SHP77 treated with DMSO at 0.1 percent for 48 hours (cell line): ENCODE results near the gene MTG2.

Experiments
- DNase-seq: peaks from one replicate; lab custom pipeline; 2025; lab: John Stamatoyannopoulos, UW

MTG2 gene

DNA sequence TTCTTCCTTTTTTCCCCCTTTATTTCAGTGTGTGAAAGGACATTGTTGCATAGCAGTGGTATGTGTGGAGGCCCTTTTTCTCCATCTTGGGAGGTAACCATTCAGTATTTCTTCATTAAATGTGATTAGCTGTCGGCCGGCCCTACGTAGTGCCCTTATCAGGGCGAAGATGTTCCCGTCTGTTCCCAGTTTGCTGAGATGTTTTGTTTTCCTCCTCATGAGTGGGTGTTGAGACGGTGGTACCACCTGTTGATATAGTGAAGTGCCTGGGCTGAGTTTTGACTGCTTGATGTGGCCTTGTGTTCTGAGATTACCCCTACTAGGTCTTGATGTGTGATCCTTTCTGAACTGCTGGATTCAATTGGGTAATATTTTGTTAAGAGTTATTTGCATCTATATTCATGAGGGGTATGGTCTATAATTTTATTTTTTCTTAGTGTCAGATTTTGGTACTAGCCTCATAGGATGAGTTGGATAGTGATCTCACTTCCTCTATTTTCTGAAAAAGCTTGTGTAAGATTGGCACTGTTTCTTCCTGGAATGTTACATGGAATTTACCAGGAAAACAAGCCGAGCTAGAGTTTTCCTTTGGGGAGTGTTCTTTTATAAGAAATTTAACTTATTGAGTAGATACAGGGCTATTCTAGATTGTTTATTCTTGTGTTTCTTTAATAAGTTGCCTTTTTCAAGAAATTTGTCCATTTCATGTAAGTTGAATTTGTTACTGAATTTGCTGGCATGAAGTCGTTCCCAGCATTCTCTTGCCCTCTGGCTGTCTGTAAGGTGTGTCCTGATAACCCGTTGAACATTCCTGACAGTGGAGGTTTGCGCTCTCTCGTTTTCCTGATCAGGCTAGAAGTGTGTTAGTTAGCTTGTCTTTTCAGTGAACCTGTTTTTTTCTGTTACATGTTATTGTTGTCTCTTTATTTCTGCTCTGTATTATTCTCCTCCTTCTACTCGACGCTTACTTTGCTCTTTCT lies 4.3 kb downstream of the MTG2 start:
- no peak for DNase-seq

DNA sequence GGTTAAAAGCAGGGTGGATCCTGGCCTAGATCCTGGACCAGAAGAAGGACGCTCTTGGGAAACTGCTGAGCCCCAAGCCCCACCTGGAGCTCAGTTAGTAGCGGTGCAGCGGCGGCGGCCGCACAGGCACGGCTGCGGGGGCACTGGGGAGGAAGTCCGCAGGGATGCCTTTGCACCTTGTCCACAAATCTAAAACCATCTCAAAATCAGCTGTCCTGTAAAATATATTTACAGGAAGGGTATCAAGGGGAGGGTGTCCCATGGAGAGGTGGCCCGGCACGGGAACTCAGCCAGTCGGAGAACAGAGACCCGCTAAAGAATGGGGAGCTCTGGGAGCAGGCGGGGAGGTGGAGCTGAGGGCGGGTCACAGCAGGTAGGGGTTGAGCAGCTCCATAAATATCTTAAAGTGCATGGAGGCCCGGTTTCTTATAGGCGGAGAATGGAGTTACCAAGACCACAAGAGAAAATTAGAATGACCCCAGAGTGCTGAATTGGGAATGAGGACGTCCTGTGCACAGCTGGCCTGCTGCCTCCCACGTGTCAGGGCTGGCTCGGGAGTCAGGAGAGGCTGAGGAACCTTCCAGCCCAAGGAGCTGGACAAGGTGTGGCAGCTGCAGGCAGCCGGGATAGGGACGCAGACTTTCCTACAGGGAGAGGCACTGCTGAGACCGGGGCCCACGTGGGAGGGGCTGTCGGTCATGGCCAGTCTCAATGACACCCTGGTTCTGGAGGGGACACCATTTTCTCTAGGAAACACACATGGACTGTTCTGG lies 8.0 kb downstream of the MTG2 start:
- no peak for DNase-seq

DNA sequence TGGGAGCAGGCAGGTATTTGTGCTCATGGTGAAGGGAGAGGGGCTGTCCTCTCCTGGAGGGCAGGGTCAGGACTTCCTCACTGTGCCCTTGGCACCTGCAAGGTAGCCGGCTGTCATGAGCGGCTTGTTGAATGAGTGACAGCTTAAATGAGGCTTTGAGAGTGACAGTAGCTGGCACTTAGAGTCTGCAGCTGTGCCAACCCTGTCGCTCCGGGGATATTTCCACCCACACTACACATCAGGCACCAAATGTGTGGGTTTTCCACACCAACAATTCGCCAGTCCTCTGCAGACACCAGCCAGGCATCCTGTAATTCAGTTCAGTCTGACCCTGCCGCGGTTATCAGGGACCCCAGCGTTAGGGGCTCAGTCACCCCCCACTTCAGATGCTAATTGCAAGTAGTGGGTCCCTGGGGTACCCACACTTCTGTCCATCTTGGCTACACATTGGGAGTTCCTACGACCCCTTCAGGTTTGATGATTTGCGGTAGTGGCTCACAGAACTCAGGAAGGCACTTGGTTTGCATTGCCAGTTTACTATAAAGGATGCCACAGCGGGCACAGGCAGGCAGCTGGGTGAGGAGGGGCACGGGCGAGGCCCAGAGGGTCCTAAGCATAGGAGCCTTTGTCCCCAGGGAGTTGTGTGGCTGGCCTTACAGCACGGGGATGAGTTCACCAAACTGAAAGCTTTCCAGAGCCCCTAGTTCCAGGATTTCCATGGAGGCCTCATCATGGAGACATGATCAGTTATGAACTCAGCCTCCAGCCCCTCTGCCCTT lies 9.1 kb downstream of the MTG2 start:
- DNase-seq: no peak

DNA sequence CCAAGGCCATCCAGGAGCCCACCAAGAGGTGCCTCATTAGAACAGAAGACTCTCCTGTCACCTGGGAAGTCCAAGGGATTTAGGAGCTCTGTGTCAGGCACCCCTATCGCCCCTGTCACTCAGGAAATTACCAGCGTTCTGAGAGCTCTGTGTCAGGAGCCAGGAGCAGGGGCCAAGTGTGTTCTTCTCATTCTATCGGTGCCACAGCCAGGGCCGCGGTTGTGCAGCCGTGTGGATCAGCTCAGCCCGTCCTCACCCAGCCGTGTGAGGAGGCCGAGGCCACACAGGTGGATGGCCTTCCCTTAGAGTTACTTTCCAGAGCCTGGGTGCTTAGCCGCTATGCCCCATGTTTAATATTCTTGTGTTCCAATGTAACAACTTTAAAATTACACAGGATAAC lies 9.8 kb downstream of the MTG2 start:
- no peak for DNase-seq

DNA sequence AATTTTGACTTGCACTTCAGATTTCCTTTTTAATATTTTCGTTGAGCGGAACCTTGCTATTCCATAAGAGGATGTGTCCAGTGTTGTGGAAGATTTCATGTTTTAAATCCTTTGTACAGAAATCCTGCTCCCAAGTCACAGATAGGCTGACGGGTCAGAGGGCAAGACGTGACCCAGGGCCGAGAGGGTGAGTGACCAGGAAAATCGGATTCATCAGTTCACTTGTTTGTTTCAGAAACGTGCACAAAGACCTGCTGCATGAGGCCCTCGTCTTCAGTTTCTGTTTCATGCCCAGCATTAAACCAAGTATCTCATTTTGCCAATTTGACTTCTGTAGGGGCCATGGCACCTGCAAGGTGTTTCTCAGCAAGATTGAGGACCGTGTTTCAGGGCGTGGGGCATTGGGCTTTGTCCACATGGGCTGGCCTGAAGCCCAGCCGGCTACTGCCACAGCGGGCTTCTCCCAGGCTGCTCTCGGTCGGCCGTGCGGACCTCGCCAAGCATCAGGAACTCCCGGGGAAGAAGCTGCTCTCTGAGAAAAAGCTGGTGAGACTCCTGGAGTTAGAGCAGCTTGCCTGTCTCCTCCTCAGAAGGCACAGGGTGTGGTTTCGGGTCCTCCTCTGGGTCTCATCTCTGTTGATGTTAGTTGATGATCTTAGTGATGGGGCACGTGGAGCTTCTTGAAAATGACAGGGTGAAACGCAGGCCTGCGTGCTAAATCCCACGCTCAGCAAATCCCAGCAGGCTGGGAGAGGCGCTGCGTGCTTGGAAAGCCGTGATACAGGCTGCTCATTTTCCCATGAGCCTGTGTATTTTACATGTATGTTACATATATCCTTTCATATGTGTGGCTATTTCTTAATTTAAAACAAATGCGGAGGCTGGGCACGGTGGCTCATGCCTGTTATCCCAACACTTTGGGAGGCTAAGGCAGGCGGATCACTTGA lies 10.5 kb downstream of the MTG2 start:
- no peak for DNase-seq

DNA sequence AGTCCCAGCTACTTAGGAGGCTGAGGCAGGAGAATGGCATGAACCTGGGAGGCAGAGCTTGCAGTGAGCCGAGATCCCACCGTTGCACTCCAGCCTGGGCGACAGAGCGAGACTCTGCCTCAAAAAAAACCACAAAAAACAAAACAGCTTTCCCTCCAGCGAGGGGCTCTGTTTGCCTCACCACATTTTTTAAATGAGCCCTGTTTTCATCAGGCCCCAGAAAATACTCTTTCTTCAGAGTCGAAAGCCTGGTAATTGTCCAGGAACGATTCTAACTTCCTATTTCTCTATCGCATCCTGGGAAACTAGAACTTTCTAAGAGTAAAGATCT lies 12.2 kb downstream of the MTG2 start:
- DNase-seq: no peak

DNA sequence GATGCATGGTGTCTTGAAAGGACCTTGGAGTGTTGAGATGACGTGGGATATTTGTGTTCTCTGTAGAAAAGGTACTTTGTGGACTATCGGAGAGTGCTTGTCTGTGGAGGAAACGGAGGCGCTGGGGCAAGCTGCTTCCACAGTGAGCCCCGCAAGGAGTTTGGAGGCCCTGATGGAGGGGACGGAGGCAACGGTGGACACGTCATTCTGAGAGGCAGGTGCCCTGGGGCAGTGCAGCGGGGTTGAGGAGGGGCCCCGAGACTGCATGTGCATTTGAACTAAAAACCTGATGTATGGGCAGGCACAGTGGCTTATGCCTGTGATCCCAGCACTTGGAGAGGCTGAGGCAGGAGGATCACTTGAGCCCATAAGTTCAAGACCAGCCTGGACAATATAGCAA lies 12.9 kb downstream of the MTG2 start:
- no peak for DNase-seq

DNA sequence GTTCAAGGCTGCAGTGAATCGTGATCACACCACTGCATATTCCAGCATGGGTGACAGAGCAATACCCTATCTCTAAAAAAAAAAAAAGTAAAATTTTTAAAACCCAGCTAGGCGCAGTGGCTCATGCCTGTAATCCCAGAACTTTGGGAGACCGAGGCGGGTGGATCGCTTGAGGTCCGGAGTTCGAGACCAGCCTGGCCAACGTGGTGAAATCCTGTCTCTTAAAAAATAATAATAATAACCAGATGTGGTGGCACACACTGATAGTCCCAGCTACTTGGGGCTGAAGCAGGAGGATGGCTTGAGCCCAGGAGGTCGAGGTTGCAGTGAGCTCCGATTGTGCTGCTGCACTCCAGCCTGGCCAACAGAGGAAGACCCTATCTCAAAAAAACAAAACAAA lies 13.5 kb downstream of the MTG2 start:
- no peak for DNase-seq

DNA sequence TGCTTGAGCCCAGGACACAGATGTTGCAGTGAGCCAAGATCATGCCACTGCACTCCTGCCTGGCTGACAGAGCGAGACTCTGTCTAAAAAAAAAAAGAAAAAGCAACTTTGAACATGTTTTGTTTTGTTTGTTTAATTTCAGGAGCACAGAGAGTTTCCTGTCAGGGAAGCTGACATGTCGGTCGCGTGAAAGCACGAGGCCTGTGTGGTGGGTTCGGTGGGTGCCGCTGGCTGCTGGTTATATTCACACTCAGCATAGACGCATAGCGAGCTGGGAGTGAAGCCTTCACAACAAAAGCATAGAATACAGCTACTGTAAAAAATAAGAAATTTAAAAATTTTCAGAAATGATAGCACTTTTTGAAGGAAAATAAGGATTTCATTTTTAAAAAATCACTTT lies 14.5 kb downstream of the MTG2 start:
- DNase-seq: no peak

DNA sequence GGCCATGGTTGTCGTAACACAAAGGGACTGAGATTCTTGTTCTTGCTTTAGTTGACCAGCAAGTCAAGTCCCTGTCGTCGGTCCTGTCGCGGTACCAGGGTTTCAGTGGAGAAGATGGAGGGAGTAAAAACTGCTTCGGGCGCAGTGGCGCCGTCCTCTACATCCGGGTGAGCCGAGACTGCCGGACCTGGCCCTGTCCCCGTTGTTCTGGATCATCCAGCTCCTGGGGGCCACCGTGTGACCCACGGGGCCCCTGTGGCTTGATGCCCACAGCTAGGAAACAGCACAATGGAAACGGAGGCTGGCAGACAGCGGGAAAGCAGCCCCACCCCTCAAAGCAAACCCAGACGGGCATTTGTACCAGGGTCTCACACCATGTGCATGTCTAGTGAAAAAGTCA lies 15.0 kb downstream of the MTG2 start:
- DNase-seq: no peak

DNA sequence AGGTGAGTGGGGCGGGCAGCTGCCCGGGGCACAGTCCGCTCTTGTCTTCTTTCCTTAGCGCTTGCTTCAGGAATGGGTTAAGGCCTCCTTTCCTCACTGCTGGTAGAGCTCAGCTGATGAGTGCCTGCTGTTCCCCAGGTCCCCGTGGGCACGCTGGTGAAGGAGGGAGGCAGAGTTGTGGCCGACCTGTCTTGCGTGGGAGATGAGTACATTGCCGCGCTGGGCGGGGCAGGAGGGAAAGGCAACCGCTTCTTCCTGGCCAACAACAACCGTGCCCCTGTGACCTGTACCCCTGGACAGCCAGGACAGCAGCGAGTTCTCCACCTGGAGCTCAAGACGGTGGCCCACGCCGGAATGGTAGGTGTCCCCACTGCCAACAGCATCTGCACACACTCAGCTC lies 15.7 kb downstream of the MTG2 start:
- DNase-seq: no peak

DNA sequence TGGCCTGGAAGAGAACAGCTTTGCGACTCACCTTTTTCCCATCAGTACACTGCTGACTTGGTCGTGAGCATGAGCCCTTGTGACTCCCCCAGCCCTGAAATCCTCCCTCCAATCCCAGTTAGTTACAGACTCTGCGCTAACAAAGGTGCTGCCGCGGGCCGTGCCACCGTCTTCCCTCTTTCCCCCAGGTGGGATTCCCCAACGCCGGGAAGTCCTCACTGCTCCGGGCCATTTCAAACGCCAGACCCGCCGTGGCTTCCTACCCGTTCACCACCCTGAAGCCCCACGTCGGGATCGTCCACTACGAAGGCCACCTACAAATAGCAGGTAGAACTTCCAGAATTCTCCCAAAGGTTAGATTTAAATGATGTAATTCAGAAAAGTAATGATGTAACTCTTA lies 16.1 kb downstream of the MTG2 start:
- no peak for DNase-seq

DNA sequence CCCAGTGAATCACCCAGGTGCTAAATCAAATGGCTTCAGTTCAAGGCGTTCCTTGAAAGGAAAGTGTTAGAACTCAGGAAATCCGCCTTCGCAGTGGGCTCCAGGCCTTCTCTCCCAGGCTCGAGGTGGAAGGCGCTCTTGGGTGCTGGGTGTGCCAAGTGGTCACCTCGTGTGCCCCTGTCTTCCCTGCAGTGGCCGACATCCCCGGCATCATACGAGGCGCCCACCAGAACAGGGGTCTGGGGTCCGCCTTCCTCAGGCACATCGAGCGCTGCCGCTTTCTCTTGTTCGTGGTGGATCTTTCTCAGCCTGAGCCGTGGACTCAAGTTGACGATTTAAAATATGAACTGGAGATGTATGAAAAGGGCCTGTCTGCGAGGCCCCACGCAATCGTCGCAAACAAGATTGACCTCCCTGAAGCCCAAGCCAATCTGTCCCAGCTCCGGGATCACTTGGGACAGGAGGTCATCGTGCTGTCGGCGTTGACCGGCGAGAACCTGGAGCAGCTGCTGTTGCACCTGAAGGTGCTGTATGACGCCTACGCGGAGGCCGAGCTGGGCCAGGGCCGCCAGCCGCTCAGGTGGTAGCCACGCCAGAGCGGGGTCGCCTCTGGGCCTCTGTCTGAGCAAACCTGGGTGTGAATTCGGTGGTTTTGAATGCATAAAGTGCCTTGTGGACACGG lies 17.8 kb downstream of the MTG2 start:
- DNase-seq: no peak

DNA sequence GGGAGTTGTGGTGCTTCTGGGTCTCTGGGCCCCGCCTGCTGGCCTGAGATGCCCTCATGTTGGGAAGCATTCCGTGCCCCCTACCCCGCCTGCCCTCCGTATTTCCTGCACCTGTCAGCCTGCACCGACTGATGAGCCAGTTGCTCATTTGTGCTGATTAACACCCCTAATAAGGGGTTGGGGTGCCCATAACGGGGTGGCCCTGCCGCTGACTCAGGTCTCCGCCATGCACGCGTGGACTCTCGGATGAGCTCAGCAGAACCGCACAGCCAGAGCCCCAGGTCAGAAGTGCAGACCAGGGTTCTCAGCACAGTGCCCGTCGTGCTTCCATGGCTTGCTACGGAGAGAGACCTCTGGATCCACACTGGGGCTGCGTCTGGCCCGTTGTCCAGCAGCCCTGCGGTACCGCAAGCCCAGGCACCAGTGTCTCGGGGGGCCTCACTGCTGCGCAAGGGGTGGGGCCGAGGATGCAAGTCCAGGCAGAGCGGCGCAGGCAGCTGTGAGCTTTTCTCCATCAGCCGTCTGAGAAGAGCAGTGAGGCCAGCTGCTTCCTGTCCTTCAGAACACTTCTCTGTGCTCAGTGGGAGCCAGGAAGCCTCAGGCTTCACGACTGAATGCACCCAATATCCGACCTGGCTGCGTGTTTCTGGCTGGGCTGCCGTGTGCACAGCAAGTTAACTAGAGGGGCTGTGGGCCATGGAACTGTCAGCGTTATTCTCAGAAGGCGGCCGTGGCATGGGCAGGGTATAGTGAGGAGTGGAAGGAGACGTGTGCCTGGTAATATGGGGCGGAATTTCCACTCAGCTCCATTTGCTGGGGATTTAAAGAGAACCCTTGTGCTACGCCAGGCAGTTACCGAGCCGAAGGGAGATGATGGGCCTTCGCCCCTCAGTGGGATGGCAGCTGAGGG lies 18.6 kb downstream of the MTG2 start:
- no peak for DNase-seq

DNA sequence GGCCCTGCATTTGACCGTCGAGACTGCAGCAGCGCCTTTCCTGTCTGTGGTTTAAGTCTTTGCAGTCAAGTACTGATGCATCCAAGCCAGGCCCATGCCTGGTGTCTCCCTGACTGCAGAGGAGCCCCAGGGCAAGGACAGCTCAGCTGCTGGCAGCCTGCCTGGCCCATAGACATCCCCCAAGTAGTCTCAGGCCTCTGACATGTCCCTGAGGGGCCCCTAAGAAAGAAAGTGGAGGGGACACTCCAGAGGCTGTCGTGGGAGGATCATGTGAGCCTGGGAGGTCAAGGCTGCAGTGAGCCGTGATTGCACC lies 19.2 kb downstream of the MTG2 start:
- no peak for DNase-seq

DNA sequence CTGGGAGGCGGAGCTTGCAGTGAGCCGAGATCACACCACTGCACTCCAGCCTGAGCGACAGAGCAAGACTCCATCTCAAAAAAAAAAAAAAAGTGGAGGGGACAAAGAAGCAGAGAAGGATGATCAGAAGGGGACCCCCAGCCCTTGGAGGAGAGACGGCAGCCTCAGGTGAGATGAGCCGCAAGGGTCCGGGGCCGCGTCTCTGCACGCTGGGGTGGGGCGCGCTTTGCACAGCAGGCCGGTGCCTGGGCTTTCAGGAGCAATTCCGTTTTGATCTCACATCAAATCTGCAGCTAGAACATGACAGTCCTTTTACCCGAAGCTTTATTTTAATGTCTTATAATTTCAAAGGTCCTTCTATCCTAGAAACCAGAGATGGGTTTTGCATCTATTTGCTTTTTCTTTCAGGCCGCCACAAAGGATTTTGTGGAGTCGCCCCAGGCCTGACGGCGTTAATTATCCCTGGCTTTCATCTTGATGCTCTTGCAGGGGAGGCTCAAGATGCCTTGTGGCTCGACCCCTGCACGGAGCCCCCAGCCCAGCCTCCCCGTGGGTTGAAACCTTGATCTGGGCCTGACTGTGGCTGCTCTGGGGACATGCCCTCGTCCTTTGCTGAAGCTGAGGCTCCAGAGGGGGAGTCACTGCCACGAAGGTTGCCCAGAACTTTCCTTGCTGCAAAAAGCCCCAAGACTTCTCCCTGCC lies 20.0 kb downstream of the MTG2 start:
- DNase-seq: no peak

DNA sequence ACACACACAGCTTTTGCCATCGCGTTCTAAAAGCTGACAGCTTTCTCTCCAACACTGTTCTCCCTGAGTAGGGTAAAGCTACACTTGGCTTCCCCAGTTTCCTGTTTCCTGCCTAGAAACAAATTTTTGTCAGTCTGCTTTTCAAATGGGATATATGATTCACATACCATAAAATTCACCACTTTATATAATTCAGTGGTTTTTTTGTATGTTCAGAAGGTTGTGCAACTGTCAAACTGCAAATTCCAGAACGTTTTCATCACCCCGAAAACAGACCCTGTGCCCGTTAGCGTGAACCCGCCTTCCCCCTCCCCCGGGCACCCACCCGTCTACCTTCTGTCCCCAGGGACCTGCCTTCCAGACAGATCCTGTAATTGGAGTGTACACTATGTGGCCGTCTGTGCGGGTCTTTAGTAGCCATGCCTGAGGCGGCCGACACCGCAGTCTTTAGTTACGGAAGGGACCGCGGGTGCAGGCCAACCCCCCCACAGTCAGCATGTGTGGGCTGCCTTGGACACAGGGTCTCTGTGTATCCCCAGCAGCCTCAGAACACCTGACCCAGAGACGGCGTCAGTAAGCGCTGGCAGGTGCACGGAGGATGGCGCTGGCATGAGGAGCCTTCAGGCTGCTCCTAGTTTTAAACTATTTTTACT lies 20.7 kb downstream of the MTG2 start:
- DNase-seq: no peak

DNA sequence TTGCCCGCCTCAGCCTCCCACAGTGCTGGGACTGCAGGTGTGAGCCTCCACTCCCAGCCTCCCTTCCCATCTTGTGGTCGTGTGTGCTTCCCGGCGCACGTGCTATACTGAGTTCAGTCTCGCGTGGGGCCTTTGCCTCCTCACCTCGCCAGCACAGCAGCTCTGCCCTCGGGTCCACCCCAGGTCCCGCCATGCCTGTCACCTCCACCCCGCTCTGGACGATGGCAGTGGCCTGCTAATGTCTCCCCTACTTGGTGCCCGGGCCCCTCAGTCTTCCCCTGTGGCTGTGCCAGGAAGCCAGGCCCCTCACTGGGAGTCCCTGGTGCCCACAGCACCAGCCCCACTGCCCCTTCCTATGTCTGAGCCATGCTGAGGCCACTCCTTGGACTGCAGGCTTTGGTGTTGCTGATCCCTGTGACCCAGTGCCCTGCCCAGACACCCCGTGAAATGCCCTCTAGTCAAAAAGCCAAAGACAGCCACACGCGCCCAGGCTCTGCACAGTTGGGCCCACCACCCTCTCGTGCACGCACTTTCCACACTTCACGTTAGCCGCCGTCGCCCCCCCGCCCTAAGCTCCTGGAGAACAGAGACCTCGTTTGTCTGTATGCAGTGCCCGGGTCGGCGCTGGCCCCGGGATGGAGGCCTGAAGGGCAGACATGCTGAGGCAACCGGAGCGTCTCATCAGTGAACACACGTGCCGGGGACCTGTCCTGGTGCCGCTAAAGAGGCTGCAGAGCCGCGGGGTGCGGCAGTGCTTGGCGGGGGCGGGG lies 23.0 kb downstream of the MTG2 start:
- no peak for DNase-seq
